Measurements from ENCODE around the gene SF3B3. TPM values are rescaled to one million over a fixed set of nuclear protein-coding genes. Genes with fewer than 3 reads are reported as not detected.
A peak's percentile ranks its signal among the peaks of the same experiment; 100 is the strongest.
"Not testable (repeated sequence)": the region's sequence is repeated elsewhere in the genome, so short reads cannot be mapped to it uniquely, and the experiment has no call there.

The SF3B3 gene
- total RNA-seq, 4 donors from 2014 or later: 51.1 to 90.6 (median 66.2) TPM

GRCh38 chr16:70523076-70523742 is 407 bp upstream of the SF3B3 start, which contains the start of gene COG4:
Gene COG4, minus strand, starts transcription at chr16:70523554. Its CDS starts 11 bp downstream, at chr16:70523543.
- no peak for TF ChIP-seq CTCF (IDR thresholded peaks at IDR 0.05)
- TF ChIP-seq POLR2AphosphoS5 (IDR thresholded peaks at IDR 0.05): peak in 1 of 2 donors; percentile 60
- intact Hi-C loops (cut with DNase I): no loop called here
- Histone ChIP-seq H3K4me3 (peak within 1 kb of the TSS; percentile 76 to 89 (median 86)), H3K36me3 (peaks cover 12 to 32% (median 25%) of the 10 kb centered on the region in 4 donors), H3K9me3 (no peaks in the 10 kb centered on the region), H3K27ac (replicated peaks in 1 of 4) (peak within 1 kb of the TSS; percentile 83 to 89 (median 87)), H3K4me1 (peaks cover 34 to 59% (median 51%) of the 10 kb centered on the region in 4 donors), H3K27me3 (no peaks in the 10 kb centered on the region)
- under 1% methylated on average over 33 of the region's 36 CpGs for WGBS
- peak; percentile 94 for DNase-seq (ENCODE audit: extremely low spot score)

DNA sequence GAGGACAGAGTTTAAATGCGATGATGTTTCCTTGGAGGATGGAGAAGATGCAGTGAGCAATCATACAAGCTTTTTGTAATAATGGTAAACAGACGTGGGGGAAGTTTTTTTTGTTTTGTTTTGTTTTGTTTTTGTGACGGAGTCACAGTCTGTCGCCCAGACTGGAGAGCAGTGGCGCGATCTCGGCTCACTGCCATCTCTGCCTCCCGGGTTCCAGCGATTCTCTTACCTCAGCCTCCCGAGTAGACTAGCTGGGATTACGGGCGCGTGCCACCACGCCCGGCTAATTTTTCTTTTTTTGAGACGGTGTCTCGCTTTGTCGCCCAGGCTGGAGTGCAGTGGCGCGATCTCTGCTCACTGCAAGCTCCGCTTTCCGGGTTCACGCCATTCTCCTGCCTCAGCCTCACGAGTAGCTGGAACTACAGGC is 796 bp downstream of the SF3B3 start:
- intact Hi-C loops (cut with DNase I); DNase-seq (ENCODE audit: extremely low spot score): not testable (repeated sequence)

DNA sequence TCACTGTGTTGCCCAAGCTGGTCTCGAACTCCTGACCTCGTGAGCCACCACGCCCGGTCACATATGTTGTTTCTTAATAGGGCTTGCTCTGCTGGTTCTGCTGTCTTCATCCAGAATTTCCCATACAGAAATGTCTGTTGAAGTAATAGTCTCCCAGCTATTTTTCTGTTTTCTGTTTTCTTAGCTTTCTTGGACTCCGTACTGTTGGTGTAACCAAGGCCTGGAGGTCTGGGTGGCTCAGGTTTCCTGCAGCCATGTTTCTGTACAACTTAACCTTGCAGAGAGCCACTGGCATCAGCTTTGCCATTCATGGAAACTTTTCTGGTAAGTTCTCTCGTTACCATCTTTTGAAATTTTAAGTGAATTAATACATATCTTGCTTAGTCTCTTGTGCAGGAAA is 2.8 kb downstream of the SF3B3 start:
- no peaks in the 10 kb centered on the region for H3K9me3 ChIP-seq
- H3K4me3 ChIP-seq: no peak overlapping the region
- H3K36me3 ChIP-seq: peaks cover 32 to 53% (median 44%) of the 10 kb centered on the region in 4 donors
- no peaks in the 10 kb centered on the region for H3K27me3 ChIP-seq
- no peak overlapping the region for H3K27ac ChIP-seq (replicated peaks in 1 of 4)
- WGBS: 85% methylated on average over 6 of the region's 6 CpGs
- intact Hi-C loops (cut with DNase I): loop anchor here (5.0 kb wide), 1 partner anchor 126 kb away; no protein-coding TSS in a partner anchor
- no peak for DNase-seq (ENCODE audit: extremely low spot score)
- peaks cover 42 to 77% (median 67%) of the 10 kb centered on the region in 4 donors for H3K4me1 ChIP-seq
- TF ChIP-seq POLR2A (IDR thresholded peaks at IDR 0.05; ENCODE audit: low read depth) (no peak), CTCF (IDR thresholded peaks at IDR 0.05) (no peak), EP300 (IDR thresholded peaks at IDR 0.05) (no peak), POLR2AphosphoS5 (IDR thresholded peaks at IDR 0.05) (no peak)

More for the DNA sequence above, 796 bp downstream of the SF3B3 start:
- H3K4me1 ChIP-seq: peaks cover 42 to 71% (median 62%) of the 10 kb centered on the region in 4 donors
- WGBS: under 1% methylated on average over 21 of the region's 24 CpGs
- H3K4me3 ChIP-seq: peak overlapping the region; percentile 76 to 89 (median 86)
- H3K27ac ChIP-seq (replicated peaks in 1 of 4): peak overlapping the region; percentile 83 to 89 (median 87)
- H3K9me3 ChIP-seq, H3K27me3 ChIP-seq: not testable (repeated sequence)
- H3K36me3 ChIP-seq: peaks cover 18 to 35% (median 28%) of the 10 kb centered on the region in 4 donors

DNA sequence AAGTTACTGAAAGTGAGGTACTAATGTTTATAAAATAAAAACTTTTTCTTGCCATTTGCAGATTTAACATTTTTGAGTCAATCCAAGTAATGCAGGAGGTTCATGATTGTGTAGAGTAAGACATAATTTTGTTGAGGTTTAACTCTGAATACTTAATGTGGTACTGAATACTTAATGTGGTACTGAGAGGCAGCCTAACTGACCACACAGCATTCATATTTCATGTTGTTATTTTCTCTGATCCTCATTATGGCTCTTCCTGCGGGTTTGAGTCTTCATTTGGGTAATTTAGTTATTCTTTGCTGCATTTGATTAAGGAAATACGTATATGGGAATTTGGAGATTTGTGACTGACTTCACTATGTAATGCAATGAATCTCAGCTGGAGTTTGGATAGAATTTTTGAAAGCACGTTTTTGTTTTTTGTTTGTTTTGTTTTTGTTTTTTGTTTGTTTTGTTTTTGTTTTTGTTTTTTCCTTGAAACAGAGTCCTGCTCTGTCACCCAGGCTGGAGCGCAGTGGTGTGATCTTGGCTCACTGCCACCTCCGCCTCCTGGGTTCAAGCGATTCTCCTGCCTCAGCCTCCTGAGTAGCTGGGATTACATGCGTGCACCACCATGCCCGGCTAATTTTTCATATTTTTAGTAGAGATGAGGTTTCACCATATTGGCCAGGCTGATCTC is 3.8 kb downstream of the SF3B3 start:
- no peaks in the 10 kb centered on the region for H3K27me3 ChIP-seq
- peaks cover 42 to 63% (median 55%) of the 10 kb centered on the region in 4 donors for H3K36me3 ChIP-seq
- H3K9me3 ChIP-seq: no peaks in the 10 kb centered on the region
- DNase-seq (ENCODE audit: extremely low spot score): no peak
- H3K4me1 ChIP-seq: peaks cover 39 to 66% (median 59%) of the 10 kb centered on the region in 4 donors
- H3K4me3 ChIP-seq: no peak overlapping the region
- TF ChIP-seq CTCF (IDR thresholded peaks at IDR 0.05) (no peak), POLR2A (IDR thresholded peaks at IDR 0.05; ENCODE audit: low read depth) (no peak), POLR2AphosphoS5 (IDR thresholded peaks at IDR 0.05) (no peak), EP300 (IDR thresholded peaks at IDR 0.05) (no peak)
- intact Hi-C loops (cut with DNase I): loop anchor here (5.0 kb wide), 1 partner anchor 125 kb away; no protein-coding TSS in a partner anchor
- H3K27ac ChIP-seq (replicated peaks in 1 of 4): no peak overlapping the region
- WGBS: 73% methylated on average over 8 of the region's 8 CpGs
